HG03064 (cell line): Measurements from ENCODE around the gene SHMT2.

Source experiments
- ATAC-seq: cut with Tn5 transposase; IDR thresholded peaks from one replicate; pipeline ENCODE4 v1.9.1; 2021; ENCODE audit warnings: low read depth; ENCODE audit not compliant: unreplicated experiment

Gene SHMT2

GRCh38 chr12:57196439-57196838, 33.1 kb upstream of the SHMT2 start:
- no peak for ATAC-seq

GRCh38 chr12:57196956-57197355, 32.6 kb upstream of the SHMT2 start:
- no peak for ATAC-seq

- ATAC-seq, result no peak
Measured at GRCh38 chr12:57198329-57198728, 31.2 kb upstream of the SHMT2 start.

- ATAC-seq, result no peak
Measured at GRCh38 chr12:57199191-57199590, 30.3 kb upstream of the SHMT2 start.

- ATAC-seq, result no peak
Measured at GRCh38 chr12:57200497-57200896, 29.0 kb upstream of the SHMT2 start.

- no peak for ATAC-seq
Measured at GRCh38 chr12:57201219-57201618, 28.3 kb upstream of the SHMT2 start.

- no peak for ATAC-seq
Measured at GRCh38 chr12:57201631-57202030, 27.9 kb upstream of the SHMT2 start.

- no peak for ATAC-seq
Measured at GRCh38 chr12:57202321-57202720, 27.2 kb upstream of the SHMT2 start.

GRCh38 chr12:57203201-57203600, 26.3 kb upstream of the SHMT2 start:
- no peak for ATAC-seq

- ATAC-seq, result no peak
Measured at GRCh38 chr12:57203791-57204190, 25.7 kb upstream of the SHMT2 start.

GRCh38 chr12:57204454-57204853, 25.1 kb upstream of the SHMT2 start:
- ATAC-seq, result no peak

- ATAC-seq, result no peak
Measured at GRCh38 chr12:57205186-57205585, 24.3 kb upstream of the SHMT2 start.

GRCh38 chr12:57205931-57206330, 23.6 kb upstream of the SHMT2 start:
- ATAC-seq, result no peak

- no peak for ATAC-seq
Measured at GRCh38 chr12:57207731-57208630, 21.5 kb upstream of the SHMT2 start.

- no peak for ATAC-seq
Measured at GRCh38 chr12:57208631-57209282, 20.8 kb upstream of the SHMT2 start.

- ATAC-seq, result no peak
Measured at GRCh38 chr12:57209916-57210315, 19.6 kb upstream of the SHMT2 start.

GRCh38 chr12:57210461-57210860, 19.1 kb upstream of the SHMT2 start:
- ATAC-seq, result no peak

GRCh38 chr12:57210926-57211692, 18.4 kb upstream of the SHMT2 start:
- no peak for ATAC-seq

- ATAC-seq, result no peak
Measured at GRCh38 chr12:57211791-57212700, 17.5 kb upstream of the SHMT2 start.

GRCh38 chr12:57212701-57213057, 16.8 kb upstream of the SHMT2 start:
- no peak for ATAC-seq
